Measurements from ENCODE around the gene GFRA1.

- TF ChIP-seq CTCF (IDR thresholded peaks at IDR 0.05) (no peak), POLR2A (IDR thresholded peaks at IDR 0.05) (no peak)
Measured at GRCh38 chr10:116017405-116017804, 255.6 kb downstream of the GFRA1 start.

All from Peyer's patch (tissue), 4 donors.